ENCODE results near the gene POLR2I.

POLR2I gene

GRCh38 chr19:36108684-36109083, 6.0 kb downstream of the POLR2I start:
- H3K4me3 ChIP-seq (ENCODE audit: low read depth, low read length) = no peak overlapping the region
- TF ChIP-seq CTCF (IDR thresholded peaks at IDR 0.05; ENCODE audit: borderline replicate concordance, insufficient read depth, low read depth, low read length) = no peak

GRCh38 chr19:36106991-36107390, 7.7 kb downstream of the POLR2I start:
- no peak for TF ChIP-seq CTCF (IDR thresholded peaks at IDR 0.05; ENCODE audit: borderline replicate concordance, insufficient read depth, low read depth, low read length)
- H3K4me3 ChIP-seq (ENCODE audit: low read depth, low read length) = no peak overlapping the region

- TF ChIP-seq CTCF (IDR thresholded peaks at IDR 0.05; ENCODE audit: borderline replicate concordance, insufficient read depth, low read depth, low read length) = no peak
- H3K4me3 ChIP-seq (ENCODE audit: low read depth, low read length) = no peak overlapping the region
Measured at GRCh38 chr19:36106441-36106840, 8.2 kb downstream of the POLR2I start.

GRCh38 chr19:36103842-36104552, 10.7 kb downstream of the POLR2I start:
- no peak for TF ChIP-seq CTCF (IDR thresholded peaks at IDR 0.05; ENCODE audit: borderline replicate concordance, insufficient read depth, low read depth, low read length)
- H3K4me3 ChIP-seq (ENCODE audit: low read depth, low read length) = no peak overlapping the region

GRCh38 chr19:36103040-36103626, 11.5 kb downstream of the POLR2I start:
- no peak for TF ChIP-seq CTCF (IDR thresholded peaks at IDR 0.05; ENCODE audit: borderline replicate concordance, insufficient read depth, low read depth, low read length)
- no peak overlapping the region for H3K4me3 ChIP-seq (ENCODE audit: low read depth, low read length)

GRCh38 chr19:36101550-36102327, 12.9 kb downstream of the POLR2I start:
- TF ChIP-seq CTCF (IDR thresholded peaks at IDR 0.05; ENCODE audit: borderline replicate concordance, insufficient read depth, low read depth, low read length) = no peak
- H3K4me3 ChIP-seq (ENCODE audit: low read depth, low read length) = no peak overlapping the region

Measured in GM12875 (cell line).